Measurements from ENCODE around the gene VENTX.

The VENTX gene

GRCh38 chr10:133276100-133276434 is 38.4 kb downstream of the VENTX start:
- H4K20me1 ChIP-seq = peaks cover 4 to 83% (median 39%) of the 10 kb centered on the region in 11 experiments; a peak in 19 of 22 replicates
- peaks cover 54 to 78% (median 68%) of the 10 kb centered on the region in 10 experiments for H3K4me1 ChIP-seq
- peak overlapping the region in 9 of 11 experiments; percentile 47 to 83 (median 78); a peak in 17 of 22 replicates for H3K27ac ChIP-seq
- peaks cover 18 to 34% (median 23%) of the 10 kb centered on the region in 11 experiments for H3K27me3 ChIP-seq
- no peak for TF ChIP-seq Cebpa-rat (IDR thresholded peaks at IDR 0.05)
- H3K36me3 ChIP-seq = peaks cover 7 to 46% (median 22%) of the 10 kb centered on the region in 11 experiments
- peak overlapping the region; percentile 87 to 100 (median 98) for H3K4me2 ChIP-seq
- peak overlapping the region; percentile 36 to 72 (median 54) for H3K4me3 ChIP-seq
- peak overlapping the region; percentile 57 to 75 (median 71); a peak in 20 of 22 replicates for H3K9ac ChIP-seq
- no peaks in the 10 kb centered on the region for H3K9me3 ChIP-seq (replicated peaks in 1 of 11)

DNA sequence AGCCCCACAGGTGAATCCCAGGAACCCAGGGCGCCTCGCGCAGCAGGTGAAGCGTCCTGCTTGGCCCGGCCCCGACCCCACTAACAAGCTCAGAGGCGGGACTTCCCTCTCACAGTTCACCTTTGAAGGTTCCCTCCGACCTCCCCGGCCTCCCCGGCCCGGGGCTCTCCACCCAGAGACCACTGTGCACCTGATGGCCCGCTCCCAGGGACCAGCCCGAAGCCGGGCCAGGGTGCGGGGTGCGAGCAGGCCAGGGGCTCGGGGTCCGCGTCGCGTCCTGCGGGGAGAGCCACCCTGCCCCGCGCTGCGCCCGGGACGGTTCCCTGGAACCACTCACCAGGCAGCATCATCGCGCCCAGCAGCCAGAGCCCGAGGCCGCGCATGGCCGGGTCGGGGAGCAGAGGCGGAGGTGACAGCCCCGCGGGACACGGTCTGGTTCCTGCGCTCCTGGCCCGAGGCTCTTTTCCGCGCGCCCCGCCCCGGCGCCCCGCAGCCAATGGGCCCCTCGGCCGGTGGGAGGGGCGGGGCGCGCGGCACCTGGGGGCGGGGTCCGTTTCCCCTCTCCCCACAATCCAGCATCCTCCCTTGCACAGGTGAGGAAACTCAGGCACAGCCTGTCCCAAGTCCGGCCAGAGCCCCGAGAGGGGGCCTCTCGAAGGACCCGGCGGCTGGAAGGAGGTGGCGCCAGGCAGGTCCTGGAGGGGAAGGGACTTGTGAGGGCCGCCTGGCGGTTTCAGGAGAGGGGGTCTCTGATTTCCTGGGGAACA is 39.0 kb downstream of the VENTX start, which contains the start of gene ADAM8:
TSS of gene ADAM8 (minus strand) at position 434 of the 767 bp plus-strand sequence. CDS start at position 383, 51 bp downstream.
- H3K27ac ChIP-seq = peak within 1 kb of the TSS in 10 of 11 experiments; percentile 57 to 83 (median 78); a peak in 19 of 22 replicates

DNA sequence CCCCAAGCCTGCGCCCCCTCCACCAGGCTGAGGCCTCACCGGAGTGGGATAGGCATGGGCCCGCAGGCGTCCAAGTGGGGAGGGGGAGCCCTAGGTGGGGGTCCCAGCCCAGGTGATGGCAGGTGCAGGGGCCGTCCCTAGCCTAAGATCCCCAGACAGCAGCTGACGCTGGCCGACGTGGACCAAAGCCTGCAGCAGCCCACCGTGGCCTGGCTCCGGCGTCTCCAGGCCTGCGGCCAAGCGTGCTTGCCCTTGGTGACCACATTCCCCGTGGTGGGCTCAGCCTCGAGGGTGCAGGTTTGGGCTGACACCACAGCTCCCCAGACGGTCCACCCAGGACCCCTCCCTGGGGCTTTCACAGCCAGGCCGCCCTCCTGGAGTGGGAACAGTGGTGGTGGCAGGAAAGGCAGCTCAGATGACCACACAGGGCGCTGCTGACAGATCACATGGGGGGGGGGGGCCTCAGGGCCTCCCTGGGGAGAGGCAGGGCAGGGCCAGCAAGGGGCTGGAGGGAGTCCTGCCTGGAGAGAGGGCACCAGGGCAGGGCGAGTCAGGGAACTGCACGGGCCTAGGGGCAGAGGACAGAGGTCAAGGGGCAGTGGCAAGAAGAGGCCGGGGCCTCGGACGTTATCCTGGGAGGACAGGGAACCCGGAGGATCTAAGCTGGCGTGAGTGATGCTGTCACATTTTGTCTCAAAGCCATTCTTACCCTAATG is 39.8 kb downstream of the VENTX start:
- peak overlapping the region; percentile 87 to 100 (median 98) for H3K4me2 ChIP-seq
- peaks cover 54 to 78% (median 68%) of the 10 kb centered on the region in 10 experiments for H3K4me1 ChIP-seq
- peak overlapping the region in 10 of 11 experiments; percentile 31 to 74 (median 61); a peak in 10 of 22 replicates for H3K9ac ChIP-seq
- H3K27me3 ChIP-seq = peaks cover 18 to 34% (median 23%) of the 10 kb centered on the region in 11 experiments
- peak overlapping the region in 3 of 10 experiments; percentile 62 to 72 (median 64); a peak in 5 of 20 replicates for H3K4me3 ChIP-seq
- H3K9me3 ChIP-seq (replicated peaks in 1 of 11) = no peaks in the 10 kb centered on the region
- no peak for TF ChIP-seq Cebpa-rat (IDR thresholded peaks at IDR 0.05)
- H3K27ac ChIP-seq = peak overlapping the region in 8 of 11 experiments; percentile 45 to 79 (median 71); a peak in 16 of 22 replicates
- peaks cover 20 to 49% (median 35%) of the 10 kb centered on the region in 11 experiments for H3K36me3 ChIP-seq
- H4K20me1 ChIP-seq = peaks cover 4 to 85% (median 39%) of the 10 kb centered on the region in 11 experiments; a peak in 19 of 22 replicates

More for the DNA sequence above, 39.0 kb downstream of the VENTX start, which contains the start of gene ADAM8:
- Histone ChIP-seq H3K36me3 (peaks cover 12 to 46% (median 27%) of the 10 kb centered on the region in 11 experiments), H3K4me3 (peak within 1 kb of the TSS; percentile 36 to 72 (median 54)), H3K9ac (peak within 1 kb of the TSS; percentile 57 to 75 (median 71); a peak in 21 of 22 replicates), H3K9me3 (replicated peaks in 1 of 11) (no peaks in the 10 kb centered on the region), H4K20me1 (peaks cover 4 to 81% (median 39%) of the 10 kb centered on the region in 11 experiments; a peak in 19 of 22 replicates), H3K4me1 (peaks cover 54 to 78% (median 68%) of the 10 kb centered on the region in 10 experiments), H3K4me2 (peak within 1 kb of the TSS; percentile 87 to 100 (median 98)), H3K27me3 (peaks cover 18 to 34% (median 23%) of the 10 kb centered on the region in 11 experiments)
- TF ChIP-seq Cebpa-rat (IDR thresholded peaks at IDR 0.05) = no peak

DNA sequence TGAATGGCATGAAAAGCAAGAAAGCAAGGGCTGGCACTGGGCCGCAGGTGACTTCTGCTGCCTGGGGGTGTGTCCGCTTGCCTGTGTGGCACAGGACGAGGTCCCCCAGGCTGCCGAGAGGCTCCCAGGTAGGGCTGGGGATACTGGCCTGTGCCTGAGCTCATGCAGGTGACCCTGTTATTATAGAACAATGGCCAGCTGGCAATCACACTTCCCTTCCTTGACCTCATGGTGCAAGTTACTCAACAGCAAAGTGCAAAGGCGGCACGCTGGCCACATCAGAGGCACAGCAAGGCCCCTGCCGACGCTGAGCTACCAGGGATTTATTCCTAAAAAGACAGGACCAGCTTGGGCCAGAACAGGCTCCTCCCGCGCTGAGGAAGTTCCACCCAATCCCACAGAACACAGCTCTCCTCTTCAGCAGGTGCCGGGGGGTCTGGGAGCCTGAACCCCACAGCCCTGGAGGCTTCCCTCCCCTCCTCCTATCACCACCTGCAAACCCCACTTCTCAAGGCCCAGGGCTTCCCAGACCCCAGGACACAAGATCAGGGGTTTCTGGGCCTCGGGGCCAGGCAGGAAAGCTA is 40.4 kb downstream of the VENTX start:
- Histone ChIP-seq H3K9ac (peak overlapping the region; percentile 31 to 74 (median 59); a peak in 16 of 22 replicates), H3K4me3 (peak overlapping the region in 5 of 10 experiments; percentile 13 to 54 (median 33); a peak in 9 of 20 replicates), H3K4me2 (peak overlapping the region; percentile 87 to 100 (median 98)), H3K36me3 (peaks cover 27 to 50% (median 41%) of the 10 kb centered on the region in 11 experiments), H3K27ac (peak overlapping the region in 10 of 11 experiments; percentile 2 to 79 (median 68); a peak in 17 of 22 replicates), H3K27me3 (peaks cover 18 to 34% (median 23%) of the 10 kb centered on the region in 11 experiments), H4K20me1 (peaks cover 4 to 87% (median 39%) of the 10 kb centered on the region in 11 experiments; a peak in 19 of 22 replicates), H3K9me3 (replicated peaks in 1 of 11) (no peaks in the 10 kb centered on the region), H3K4me1 (peaks cover 54 to 77% (median 68%) of the 10 kb centered on the region in 10 experiments)
- TF ChIP-seq Cebpa-rat (IDR thresholded peaks at IDR 0.05) = no peak; a peak in 1 of 22 replicates

GRCh38 chr10:133278577-133279265 is 41.1 kb downstream of the VENTX start:
- Histone ChIP-seq H3K4me2 (peak overlapping the region; percentile 87 to 100 (median 98)), H3K9ac (peak overlapping the region; percentile 31 to 70 (median 59); a peak in 17 of 22 replicates), H4K20me1 (peaks cover 4 to 87% (median 39%) of the 10 kb centered on the region in 11 experiments; a peak in 19 of 22 replicates), H3K27me3 (peaks cover 18 to 34% (median 23%) of the 10 kb centered on the region in 11 experiments), H3K4me3 (peak overlapping the region in 5 of 10 experiments; percentile 13 to 54 (median 33); a peak in 9 of 20 replicates), H3K9me3 (replicated peaks in 1 of 11) (no peaks in the 10 kb centered on the region), H3K4me1 (peaks cover 54 to 73% (median 66%) of the 10 kb centered on the region in 10 experiments), H3K36me3 (peaks cover 33 to 50% (median 47%) of the 10 kb centered on the region in 11 experiments), H3K27ac (peak overlapping the region in 10 of 11 experiments; percentile 2 to 79 (median 68); a peak in 19 of 22 replicates)
- TF ChIP-seq Cebpa-rat (IDR thresholded peaks at IDR 0.05) = no peak; a peak in 1 of 22 replicates

DNA sequence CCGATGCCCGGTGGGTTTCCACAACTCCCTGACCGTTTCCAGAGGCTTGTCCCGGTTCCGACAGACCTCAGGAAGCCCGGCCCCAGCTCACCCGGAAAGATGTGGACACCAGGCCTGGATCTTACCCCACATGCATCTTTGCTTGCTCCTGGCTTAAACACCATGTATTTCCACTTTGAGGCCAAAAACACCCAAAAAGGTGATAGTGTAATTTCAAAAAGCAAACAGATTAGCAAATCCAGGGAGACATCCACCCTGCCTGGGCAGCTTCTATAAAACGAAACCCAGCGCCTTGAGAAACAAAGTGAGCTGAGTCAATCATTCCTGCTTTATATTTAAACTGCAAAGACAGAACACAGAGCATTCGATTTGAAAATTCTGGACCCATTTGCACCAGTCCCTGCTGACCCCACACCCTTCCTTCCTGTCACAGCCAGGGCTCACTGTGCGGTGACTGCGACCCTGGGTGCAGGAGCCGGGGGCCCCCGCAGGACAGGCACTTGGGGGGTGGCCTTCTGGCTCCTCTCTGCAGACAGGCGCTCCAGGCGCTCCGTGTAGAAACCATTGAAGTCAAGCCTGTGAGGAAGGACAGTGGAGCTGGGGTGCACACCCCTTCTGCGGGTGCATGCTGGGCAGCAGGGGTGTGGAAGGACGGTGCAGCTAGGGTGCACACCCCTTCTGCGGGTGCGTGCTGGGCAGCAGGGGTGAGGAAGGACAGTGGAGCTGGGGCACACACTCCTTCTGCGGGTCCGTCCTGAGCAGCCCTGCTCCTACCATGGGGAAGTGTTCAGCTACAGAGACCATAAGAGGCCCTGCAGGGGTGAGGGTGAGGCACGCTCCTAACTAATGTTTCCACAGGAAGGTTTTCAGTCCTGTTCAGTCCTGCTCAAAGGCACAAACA is 41.9 kb downstream of the VENTX start:
- H3K4me2 ChIP-seq = peak overlapping the region; percentile 87 to 100 (median 98); a peak in 18 of 22 replicates

More for the DNA sequence above, 41.9 kb downstream of the VENTX start:
- H3K36me3 ChIP-seq = peaks cover 42 to 59% (median 55%) of the 10 kb centered on the region in 11 experiments
- TF ChIP-seq Cebpa-rat (IDR thresholded peaks at IDR 0.05) = no peak
- peak overlapping the region in 3 of 10 experiments; percentile 23 to 54 (median 49); a peak in 3 of 20 replicates for H3K4me3 ChIP-seq
- peak overlapping the region in 8 of 11 experiments; percentile 53 to 79 (median 71); a peak in 16 of 22 replicates for H3K27ac ChIP-seq
- H3K9ac ChIP-seq = peak overlapping the region; percentile 17 to 70 (median 59); a peak in 12 of 22 replicates
- H4K20me1 ChIP-seq = peaks cover 4 to 92% (median 40%) of the 10 kb centered on the region in 11 experiments; a peak in 19 of 22 replicates
- no peaks in the 10 kb centered on the region for H3K9me3 ChIP-seq (replicated peaks in 1 of 11)
- H3K27me3 ChIP-seq = peaks cover 18 to 33% (median 23%) of the 10 kb centered on the region in 11 experiments
- H3K4me1 ChIP-seq = peaks cover 52 to 67% (median 60%) of the 10 kb centered on the region in 10 experiments
